Measurements from ENCODE around the gene DMXL2. TPM values are rescaled to one million over a fixed set of nuclear protein-coding genes. Genes with fewer than 3 reads are reported as not detected.

Gene DMXL2
- polyA plus RNA-seq (2012; rRNA removed), result 6.4 and 8.9 TPM in 2 replicates
- 6.0 and 6.5 TPM in 2 replicates for polyA plus RNA-seq (2012; cell fraction: cytosol; rRNA removed)
- 19.4 and 40.9 TPM in 2 replicates for polyA plus RNA-seq (2012; cell fraction: nucleus; rRNA removed)

GRCh38 chr15:51622604-51623370, at the start of gene DMXL2:
TSS of gene DMXL2 (minus strand) at chr15:51622771. CDS start at chr15:51622545, 226 bp downstream.
- H4K20me1 ChIP-seq (ENCODE audit: insufficient read depth), result no peaks in the 10 kb centered on the region
- WGBS (ENCODE audit: low lambda C conversion rate), result 2% methylated on average over 37 of the region's 83 CpGs
- H3K9ac ChIP-seq, result peak within 1 kb of the TSS; percentile 79
- TF ChIP-seq EP300 (IDR thresholded peaks at IDR 0.05; ENCODE audit: borderline replicate concordance in 1 of 2, low read depth in 1 of 2, low read length in 1 of 2) (peak in 1 of 2 experiments; percentile 35; a peak in 1 of 4 replicates), SMC3 (IDR thresholded peaks at IDR 0.05; ENCODE audit: low read depth, low read length) (no peak), NFIC (IDR thresholded peaks at IDR 0.05; ENCODE audit: borderline replicate concordance) (no peak), NRF1 (IDR thresholded peaks at IDR 0.05; ENCODE audit: low read depth, low read length) (peak; percentile 78), TCF12 (IDR thresholded peaks at IDR 0.05) (no peak), USF2 (IDR thresholded peaks at IDR 0.05; ENCODE audit: borderline replicate concordance, low read depth, low read length) (no peak), SIN3A (IDR thresholded peaks at IDR 0.05; ENCODE audit: borderline replicate concordance, low read depth, low read length) (peak; percentile 5; the same call in 1 of the 2 replicates), MXI1 (IDR thresholded peaks at IDR 0.05; ENCODE audit: low read depth, low read length) (peak; percentile 53; the same call in 1 of the 2 replicates), IRF3 (IDR thresholded peaks at IDR 0.05; ENCODE audit: low read depth, low read length) (no peak), PBX3 (IDR thresholded peaks at IDR 0.05) (no peak), REST (IDR thresholded peaks at IDR 0.05; ENCODE audit: low read depth, low read length) (no peak), RXRA (IDR thresholded peaks at IDR 0.05; ENCODE audit: borderline replicate concordance, low read depth) (no peak), MAX (IDR thresholded peaks at IDR 0.05; ENCODE audit: low read depth) (peak; percentile 61), TAF1 (IDR thresholded peaks at IDR 0.05; ENCODE audit: borderline replicate concordance, low read depth, low read length) (peak; percentile 24; the same call in 1 of the 2 replicates), TEAD4 (IDR thresholded peaks at IDR 0.05; ENCODE audit: borderline replicate concordance, insufficient read depth) (no peak), CHD2 (IDR thresholded peaks at IDR 0.05; ENCODE audit: low read length, partially characterized antibody) (peak; percentile 7), EZH2phosphoT487 (IDR thresholded peaks at IDR 0.05; ENCODE audit: borderline replicate concordance, low read depth) (no peak), ELF1 (IDR thresholded peaks at IDR 0.05) (no peak), GATA2 (CRISPR knock-in tag; IDR thresholded peaks at IDR 0.05) (no peak)
- H3K9me3 ChIP-seq, result no peaks in the 10 kb centered on the region; the same call in 1 of the 2 replicates
- ChIA-PET CTCF (interaction anchor here (0.9 to 4.6 kb wide), 4 partner anchors 27 to 154 kb away, joined by 4 to 23 read pairs (median 14); no protein-coding TSS in a partner anchor), POLR2A (interaction anchor here (0.5 to 1.4 kb wide), 3 partner anchors 59 to 348 kb away, joined by 3 to 4 read pairs (median 4); partner anchors contain the start of genes LEO1 and SCG3)
- peak; percentile 95 for DNase-seq
- H2AFZ ChIP-seq (ENCODE audit: low read depth), result peak within 1 kb of the TSS; percentile 85
- H3K27ac ChIP-seq (ENCODE audit: low read depth in 2 of 2, low read length in 1 of 2), result peak within 1 kb of the TSS; percentile 64 to 90
- peaks cover 11 to 12% of the 10 kb centered on the region in 2 experiments; a peak in 3 of 4 replicates for H3K4me1 ChIP-seq (ENCODE audit: control insufficient read depth in 1 of 2, insufficient read depth in 2 of 2, low read depth in 1 of 2, low read length in 1 of 2)
- H3K4me3 ChIP-seq (ENCODE audit: low read depth in 2 of 2, low read length in 1 of 2), result peak within 1 kb of the TSS; percentile 85 to 96
- peak within 1 kb of the TSS; percentile 96 for H3K4me2 ChIP-seq
- H3K27me3 ChIP-seq (ENCODE audit: insufficient read depth), result no peaks in the 10 kb centered on the region
- H3F3A ChIP-seq (replicated peaks; ENCODE audit: insufficient read depth), result no peaks in the 10 kb centered on the region
- H3K36me3 ChIP-seq (replicated peaks in 1 of 2; ENCODE audit: control insufficient read depth in 1 of 2, insufficient read depth in 2 of 2, low read length in 1 of 2), result no peaks in the 10 kb centered on the region
- H3K9me2 ChIP-seq, result no peaks in the 10 kb centered on the region
- H3K79me2 ChIP-seq (ENCODE audit: insufficient read depth), result peaks cover 35% of the 10 kb centered on the region

Data from SK-N-SH (cell line).